Stimulated activated CD8-positive, alpha-beta memory T cell treated with anti-CD3 and anti-CD28 coated beads, Interleukin-2, amount 100 ng/mL, for 48 hours (primary cell): Measurements from ENCODE around the gene CITED1.

ENCODE experiments used
- DNase-seq, 2 donors: peaks; one replicate each; pipeline ENCODE4 v3.0.0-alpha.2; 2020; ENCODE audit warnings: low read depth in 2 of 2

CITED1 gene

GRCh38 chrX:72270316-72270866 lies 35.3 kb downstream of the CITED1 start:
- no peak for DNase-seq

GRCh38 chrX:72269671-72270251 lies 36.0 kb downstream of the CITED1 start:
- no peak for DNase-seq

- DNase-seq, result no peak
Observed at GRCh38 chrX:72268597-72269365, 36.9 kb downstream of the CITED1 start.

GRCh38 chrX:72265263-72265662 lies 40.5 kb downstream of the CITED1 start:
- no peak for DNase-seq

GRCh38 chrX:72262077-72262476 lies 43.6 kb downstream of the CITED1 start:
- DNase-seq, result no peak

GRCh38 chrX:72260448-72260847 lies 45.3 kb downstream of the CITED1 start:
- DNase-seq, result no peak

GRCh38 chrX:72258174-72258573 lies 47.5 kb downstream of the CITED1 start:
- DNase-seq, result no peak

- DNase-seq, result no peak
Observed at GRCh38 chrX:72255864-72256263, 49.9 kb downstream of the CITED1 start.

GRCh38 chrX:72255445-72255844 lies 50.3 kb downstream of the CITED1 start:
- DNase-seq, result no peak

- DNase-seq, result no peak
Observed at GRCh38 chrX:72254816-72255215, 50.9 kb downstream of the CITED1 start.

GRCh38 chrX:72253686-72254085 lies 52.0 kb downstream of the CITED1 start:
- DNase-seq, result no peak
